Neural cell (in vitro differentiated cells): Measurements from ENCODE around the gene KIF20B. TPM values are rescaled to one million over a fixed set of nuclear protein-coding genes. Genes with fewer than 3 reads are reported as not detected.

Source experiments
- H2AFZ ChIP-seq: fragments of 200-600, 300-800 bp; sonication (generic), shearing (Covaris generic); 2 replicates; pipeline ENCODE4 v1.6.0; 2014; ENCODE audit warnings: low read depth, mild to moderate bottlenecking, antibody characterized with exemption, low read length, moderate library complexity
- H3F3A ChIP-seq: fragments of 200-600 bp; shearing (Covaris generic); 2 replicates; pipeline ENCODE4 v1.6.1; 2016; ENCODE audit warnings: mild to moderate bottlenecking, moderate library complexity, mixed read lengths, antibody characterized with exemption, low read length; ENCODE audit not compliant: insufficient read depth, poor library complexity, severe bottlenecking
- H3K27ac ChIP-seq: fragments of 200-600, 300-800 bp; sonication (generic), shearing (Covaris generic); 2 replicates; pipeline ENCODE4 v1.5.1; 2014; ENCODE audit warnings: mild to moderate bottlenecking, low read length, moderate library complexity
- H3K27me3 ChIP-seq: fragments of 300-800, 200-600 bp; sonication (generic), shearing (Covaris generic); 2 replicates; pipeline ENCODE4 v1.6.0; 2014; ENCODE audit warnings: mild to moderate bottlenecking, low read depth, low read length, moderate library complexity; ENCODE audit not compliant: insufficient read depth
- H3K36me3 ChIP-seq: fragments of 300-800, 200-600 bp; sonication (generic), shearing (Covaris generic); 2 replicates; pipeline ENCODE4 v1.5.1; 2014; ENCODE audit warnings: mild to moderate bottlenecking, antibody characterized with exemption, low read length, moderate library complexity; ENCODE audit not compliant: insufficient read depth
- H3K4me2 ChIP-seq: fragments of 300-800, 200-600 bp; sonication (generic), shearing (Covaris generic); 2 replicates; pipeline ENCODE4 v1.6.0; 2014; ENCODE audit warnings: mild to moderate bottlenecking, low read length
- H3K4me3 ChIP-seq: fragments of 300-800, 200-600 bp; sonication (generic), shearing (Covaris generic); 2 replicates; pipeline ENCODE4 v1.5.1; 2014; ENCODE audit warnings: mild to moderate bottlenecking, low read length, moderate library complexity
- H3K79me2 ChIP-seq: fragments of 200-600 bp; shearing (Covaris generic); replicated peaks from 2 replicates; pipeline ENCODE4 v1.6.0; 2014; ENCODE audit warnings: mild to moderate bottlenecking, low read length, moderate library complexity; ENCODE audit not compliant: insufficient read depth
- H3K9ac ChIP-seq: fragments of 300-800, 200-600 bp; sonication (generic), shearing (Covaris generic); 2 replicates; pipeline ENCODE4 v1.6.1; 2016; ENCODE audit warnings: mild to moderate bottlenecking, low read length, mixed read lengths
- H3K9me2 ChIP-seq: fragments of 200-600 bp; shearing (Covaris generic); 2 replicates; pipeline ENCODE4 v1.6.1; 2016; ENCODE audit warnings: mild to moderate bottlenecking, low read length, mixed read lengths; ENCODE audit not compliant: insufficient read depth
- H3K9me3 ChIP-seq: fragments of 200-600, 300-800 bp; sonication (generic), shearing (Covaris generic); 2 replicates; pipeline ENCODE4 v1.6.1; 2016; ENCODE audit warnings: mild to moderate bottlenecking, mixed run types, low read length, moderate library complexity, mixed read lengths
- H4K20me1 ChIP-seq: fragments of 200-600 bp; shearing (Covaris generic); 2 replicates; pipeline ENCODE4 v1.6.1; 2016; ENCODE audit warnings: mild to moderate bottlenecking, mixed run types; ENCODE audit not compliant: insufficient read depth
- EP300 ChIP-seq: fragments of 450-650 bp; conservative IDR thresholded peaks from 2 replicates; pipeline ENCODE4 v1.6.1; 2014; ENCODE audit warnings: antibody characterized with exemption, mild to moderate bottlenecking, moderate library complexity; ENCODE audit not compliant: poor library complexity, severe bottlenecking
- EZH2 ChIP-seq: fragments of 200-600, 300-800 bp; shearing (Covaris generic), sonication (generic); IDR thresholded peaks from 2 replicates; pipeline ENCODE4 v1.6.1; 2014; ENCODE audit warnings: antibody characterized with exemption, low read length, borderline replicate concordance, mild to moderate bottlenecking; ENCODE audit not compliant: insufficient read depth, poor library complexity, severe bottlenecking
- MXI1 ChIP-seq: fragments of 450-650 bp; conservative IDR thresholded peaks from 2 replicates; pipeline ENCODE4 v1.6.1; 2014; ENCODE audit warnings: antibody characterized with exemption, mild to moderate bottlenecking; ENCODE audit not compliant: poor library complexity, severe bottlenecking
- POLR2AphosphoS5 ChIP-seq: IDR thresholded peaks from 2 replicates; pipeline ENCODE4 v1.6.1; 2012
- RAD21 ChIP-seq: fragments of 450-650 bp; conservative IDR thresholded peaks from 2 replicates; pipeline ENCODE4 v1.6.1; 2014; ENCODE audit warnings: antibody characterized with exemption, mild to moderate bottlenecking, moderate library complexity
- SMC3 ChIP-seq: fragments of 450-650 bp; conservative IDR thresholded peaks from 2 replicates; pipeline ENCODE4 v1.6.1; 2014; ENCODE audit warnings: antibody characterized with exemption, mild to moderate bottlenecking, moderate library complexity; ENCODE audit not compliant: poor library complexity
- TAF1 ChIP-seq: IDR thresholded peaks from 2 replicates; pipeline ENCODE4 v1.6.1; 2012; ENCODE audit warnings: low read depth
- polyA plus RNA-seq: library from polyadenylated mRNA; depleted of rRNA; stranded (reverse); fragments of >200 nt; gene quantifications from 2 replicates; pipeline ENCODE4 v1.2.3, GENCODE V29; 2014
- TF ChIP-seq, protein P1 (sequence below): fragments of 450-650 bp; IDR thresholded peaks from 2 replicates; pipeline ENCODE4 v1.5.1; 2014; ENCODE audit warnings: antibody characterized with exemption, mild to moderate bottlenecking, moderate library complexity; ENCODE audit not compliant: poor library complexity, severe bottlenecking
- TF ChIP-seq, protein P2 (sequence below): IDR thresholded peaks from 2 replicates; pipeline ENCODE4 v1.6.1; 2012; ENCODE audit warnings: borderline replicate concordance

Gene KIF20B
- polyA plus RNA-seq, 1 donor from 2014 or later = 3.9 TPM

DNA sequence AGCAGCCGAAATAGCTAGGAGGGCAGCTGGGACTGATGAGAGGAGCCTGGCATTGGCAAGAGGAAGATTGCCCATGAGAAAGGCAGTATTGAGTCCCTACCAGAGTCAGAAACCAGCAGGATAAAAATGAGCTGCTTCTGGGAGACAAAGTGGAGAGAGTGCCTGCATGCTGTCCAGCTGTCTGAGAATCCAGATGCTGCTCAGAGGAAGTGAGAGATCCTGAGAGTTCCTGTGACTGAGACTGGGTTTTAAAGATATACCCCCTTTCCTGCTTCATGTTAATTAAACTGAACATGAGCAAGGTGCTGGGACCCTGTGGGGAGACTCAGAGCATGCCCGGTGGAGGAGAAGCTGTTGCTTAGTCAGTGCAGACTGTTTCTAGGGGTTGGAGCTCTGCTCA lies 107.5 kb downstream of the KIF20B start:
- Histone ChIP-seq H4K20me1 (no peaks in the 10 kb centered on the region), H3K4me3 (no peak overlapping the region), H2AFZ (no peak overlapping the region), H3K9ac (no peak overlapping the region), H3K4me2 (no peak overlapping the region), H3K9me3 (no peaks in the 10 kb centered on the region), H3K9me2 (no peaks in the 10 kb centered on the region), H3K36me3 (no peaks in the 10 kb centered on the region), H3K27me3 (no peaks in the 10 kb centered on the region), H3K79me2 (no peaks in the 10 kb centered on the region), H3F3A (no peaks in the 10 kb centered on the region), H3K27ac (no peak overlapping the region)
- TF ChIP-seq EZH2 = no peak
- TF ChIP-seq, protein P1, sequence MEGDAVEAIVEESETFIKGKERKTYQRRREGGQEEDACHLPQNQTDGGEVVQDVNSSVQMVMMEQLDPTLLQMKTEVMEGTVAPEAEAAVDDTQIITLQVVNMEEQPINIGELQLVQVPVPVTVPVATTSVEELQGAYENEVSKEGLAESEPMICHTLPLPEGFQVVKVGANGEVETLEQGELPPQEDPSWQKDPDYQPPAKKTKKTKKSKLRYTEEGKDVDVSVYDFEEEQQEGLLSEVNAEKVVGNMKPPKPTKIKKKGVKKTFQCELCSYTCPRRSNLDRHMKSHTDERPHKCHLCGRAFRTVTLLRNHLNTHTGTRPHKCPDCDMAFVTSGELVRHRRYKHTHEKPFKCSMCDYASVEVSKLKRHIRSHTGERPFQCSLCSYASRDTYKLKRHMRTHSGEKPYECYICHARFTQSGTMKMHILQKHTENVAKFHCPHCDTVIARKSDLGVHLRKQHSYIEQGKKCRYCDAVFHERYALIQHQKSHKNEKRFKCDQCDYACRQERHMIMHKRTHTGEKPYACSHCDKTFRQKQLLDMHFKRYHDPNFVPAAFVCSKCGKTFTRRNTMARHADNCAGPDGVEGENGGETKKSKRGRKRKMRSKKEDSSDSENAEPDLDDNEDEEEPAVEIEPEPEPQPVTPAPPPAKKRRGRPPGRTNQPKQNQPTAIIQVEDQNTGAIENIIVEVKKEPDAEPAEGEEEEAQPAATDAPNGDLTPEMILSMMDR = no peak
- no peak for TF ChIP-seq RAD21
- TF ChIP-seq POLR2AphosphoS5 = no peak
- no peak for TF ChIP-seq EP300
- TF ChIP-seq, protein P2, sequence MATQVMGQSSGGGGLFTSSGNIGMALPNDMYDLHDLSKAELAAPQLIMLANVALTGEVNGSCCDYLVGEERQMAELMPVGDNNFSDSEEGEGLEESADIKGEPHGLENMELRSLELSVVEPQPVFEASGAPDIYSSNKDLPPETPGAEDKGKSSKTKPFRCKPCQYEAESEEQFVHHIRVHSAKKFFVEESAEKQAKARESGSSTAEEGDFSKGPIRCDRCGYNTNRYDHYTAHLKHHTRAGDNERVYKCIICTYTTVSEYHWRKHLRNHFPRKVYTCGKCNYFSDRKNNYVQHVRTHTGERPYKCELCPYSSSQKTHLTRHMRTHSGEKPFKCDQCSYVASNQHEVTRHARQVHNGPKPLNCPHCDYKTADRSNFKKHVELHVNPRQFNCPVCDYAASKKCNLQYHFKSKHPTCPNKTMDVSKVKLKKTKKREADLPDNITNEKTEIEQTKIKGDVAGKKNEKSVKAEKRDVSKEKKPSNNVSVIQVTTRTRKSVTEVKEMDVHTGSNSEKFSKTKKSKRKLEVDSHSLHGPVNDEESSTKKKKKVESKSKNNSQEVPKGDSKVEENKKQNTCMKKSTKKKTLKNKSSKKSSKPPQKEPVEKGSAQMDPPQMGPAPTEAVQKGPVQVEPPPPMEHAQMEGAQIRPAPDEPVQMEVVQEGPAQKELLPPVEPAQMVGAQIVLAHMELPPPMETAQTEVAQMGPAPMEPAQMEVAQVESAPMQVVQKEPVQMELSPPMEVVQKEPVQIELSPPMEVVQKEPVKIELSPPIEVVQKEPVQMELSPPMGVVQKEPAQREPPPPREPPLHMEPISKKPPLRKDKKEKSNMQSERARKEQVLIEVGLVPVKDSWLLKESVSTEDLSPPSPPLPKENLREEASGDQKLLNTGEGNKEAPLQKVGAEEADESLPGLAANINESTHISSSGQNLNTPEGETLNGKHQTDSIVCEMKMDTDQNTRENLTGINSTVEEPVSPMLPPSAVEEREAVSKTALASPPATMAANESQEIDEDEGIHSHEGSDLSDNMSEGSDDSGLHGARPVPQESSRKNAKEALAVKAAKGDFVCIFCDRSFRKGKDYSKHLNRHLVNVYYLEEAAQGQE = no peak
- TF ChIP-seq TAF1 = no peak
- no peak for TF ChIP-seq MXI1
- no peak for TF ChIP-seq SMC3

DNA sequence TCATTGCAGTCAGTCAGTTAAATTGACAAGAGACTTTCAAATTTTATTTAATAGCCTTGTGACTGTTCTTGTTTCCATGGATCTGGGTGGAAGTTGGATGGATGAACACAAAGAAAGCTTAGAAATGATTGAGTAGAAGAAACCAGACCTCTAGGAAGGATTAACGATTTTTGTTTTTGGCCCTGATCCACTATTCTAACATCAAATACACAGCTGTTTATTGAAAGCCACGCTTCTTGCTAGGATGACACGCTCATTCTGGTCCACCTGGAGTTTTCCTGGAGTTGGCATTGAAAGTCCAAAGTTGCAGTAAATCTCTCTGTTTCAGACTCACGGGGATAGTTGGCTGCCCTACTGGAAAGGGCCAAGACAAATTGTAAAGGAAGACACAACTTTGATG lies 108.4 kb downstream of the KIF20B start:
- Histone ChIP-seq H3K27ac (no peak overlapping the region), H3K9me3 (no peaks in the 10 kb centered on the region), H3K36me3 (no peaks in the 10 kb centered on the region), H3K79me2 (no peaks in the 10 kb centered on the region), H3K4me3 (no peak overlapping the region), H3K9ac (no peak overlapping the region), H3K9me2 (no peaks in the 10 kb centered on the region), H3K27me3 (no peaks in the 10 kb centered on the region), H3F3A (no peaks in the 10 kb centered on the region), H2AFZ (no peak overlapping the region), H3K4me2 (no peak overlapping the region), H4K20me1 (no peaks in the 10 kb centered on the region)
- TF ChIP-seq EP300 (no peak), RAD21 (no peak), EZH2 (no peak), SMC3 (no peak), MXI1 (no peak), POLR2AphosphoS5 (no peak), TAF1 (no peak)
- TF ChIP-seq, protein P1 = no peak
- TF ChIP-seq, protein P2 = no peak
